HG03520 (cell line): ENCODE measurements around the gene RASSF10.

Experiments
- ATAC-seq: cut with Tn5 transposase; IDR thresholded peaks from one replicate; pipeline ENCODE4 v1.9.1; 2021; ENCODE audit warnings: mild to moderate bottlenecking, moderate library complexity; ENCODE audit not compliant: unreplicated experiment

The RASSF10 gene

GRCh38 chr11:12993626-12994025 lies 15.5 kb upstream of the RASSF10 start:
- ATAC-seq = no peak

- no peak for ATAC-seq
These were observed 14.6 kb upstream of the RASSF10 start for GRCh38 chr11:12994476-12994875.

- ATAC-seq = no peak
These were observed 13.9 kb upstream of the RASSF10 start for GRCh38 chr11:12995188-12995587.

- no peak for ATAC-seq
These were observed 13.3 kb upstream of the RASSF10 start for GRCh38 chr11:12995823-12996222.

- no peak for ATAC-seq
These were observed 11.9 kb upstream of the RASSF10 start for GRCh38 chr11:12997168-12997567.

GRCh38 chr11:12998336-12998735 lies 10.8 kb upstream of the RASSF10 start:
- ATAC-seq = no peak

GRCh38 chr11:12999597-12999996 lies 9.5 kb upstream of the RASSF10 start:
- no peak for ATAC-seq

GRCh38 chr11:13000116-13000515 lies 9.0 kb upstream of the RASSF10 start:
- ATAC-seq = no peak

GRCh38 chr11:13000721-13001120 lies 8.4 kb upstream of the RASSF10 start:
- ATAC-seq = no peak

GRCh38 chr11:13003736-13004493 lies 5.2 kb upstream of the RASSF10 start:
- ATAC-seq = no peak

GRCh38 chr11:13007182-13008060 lies 1.7 kb upstream of the RASSF10 start:
- ATAC-seq = no peak

GRCh38 chr11:13008061-13008435 lies 1.1 kb upstream of the RASSF10 start:
- no peak for ATAC-seq

GRCh38 chr11:13009476-13009920 lies 382 bp downstream of the RASSF10 start:
- no peak for ATAC-seq

GRCh38 chr11:13009921-13010748 lies 1.0 kb downstream of the RASSF10 start:
- no peak for ATAC-seq

- no peak for ATAC-seq
These were observed 1.8 kb downstream of the RASSF10 start for GRCh38 chr11:13010749-13011465.

GRCh38 chr11:13011466-13012055 lies 2.4 kb downstream of the RASSF10 start:
- ATAC-seq = no peak

- ATAC-seq = no peak
These were observed 3.0 kb downstream of the RASSF10 start for GRCh38 chr11:13012056-13012661.

GRCh38 chr11:13013054-13013488 lies 4.0 kb downstream of the RASSF10 start:
- no peak for ATAC-seq

GRCh38 chr11:13015753-13016152 lies 6.6 kb downstream of the RASSF10 start:
- ATAC-seq = no peak

GRCh38 chr11:13016415-13016814 lies 7.3 kb downstream of the RASSF10 start:
- ATAC-seq = no peak
